Fibroblast of lung (primary cell): ENCODE data around the gene METTL21C. TPM values are rescaled to one million over a fixed set of nuclear protein-coding genes. Genes with fewer than 3 reads are reported as not detected.

Source experiments
- DNase-seq, 2 donors: peaks; one replicate each; pipeline versions ENCODE4 v3.0.0 to v3.0.0-alpha.2; 2010; ENCODE audit warnings: low read depth in 2 of 2
- H2AFZ ChIP-seq: 2 replicates; pipeline ENCODE4 v1.5.1; 2012; ENCODE audit warnings: low read length, control low read depth, inconsistent platforms
- H3K27ac ChIP-seq: 2 replicates; pipeline ENCODE4 v1.5.1; 2011; ENCODE audit warnings: low read length, control low read depth; ENCODE audit not compliant: insufficient read depth
- H3K27me3 ChIP-seq: 2 replicates; pipeline ENCODE4 v1.5.1; 2011; ENCODE audit warnings: mild to moderate bottlenecking, low read length; ENCODE audit not compliant: control insufficient read depth, insufficient read depth
- H3K36me3 ChIP-seq: 2 replicates; pipeline ENCODE4 v1.5.1; 2011; ENCODE audit warnings: low read length; ENCODE audit not compliant: control insufficient read depth, insufficient read depth
- H3K4me1 ChIP-seq: 2 replicates; pipeline ENCODE4 v1.5.1; 2011; ENCODE audit warnings: low read length; ENCODE audit not compliant: control insufficient read depth, insufficient read depth; ENCODE audit errors: extremely low read depth
- H3K4me2 ChIP-seq: 2 replicates; pipeline ENCODE4 v1.5.1; 2011; ENCODE audit warnings: low read length, control low read depth; ENCODE audit not compliant: insufficient read depth; ENCODE audit errors: extremely low read depth
- H3K4me3 ChIP-seq, 4 experiments: fragments of 200-600 bp in 1 of 4; sonication (generic) in 1 of 4; replicated peaks in 1 of 4; 2 replicates each; pipeline ENCODE4 v1.5.1; 2011 to 2016; ENCODE audit warnings: low read length in 4 of 4, low read depth in 3 of 4, mild to moderate bottlenecking in 3 of 4, control low read depth in 2 of 4, inconsistent platforms in 1 of 4, mixed read lengths in 1 of 4; ENCODE audit not compliant: insufficient read depth in 1 of 4; ENCODE audit errors: control extremely low read depth in 1 of 4
- H3K79me2 ChIP-seq: 2 replicates; pipeline ENCODE4 v1.5.1; 2012; ENCODE audit warnings: mild to moderate bottlenecking, low read length, inconsistent platforms; ENCODE audit not compliant: control insufficient read depth, insufficient read depth
- H3K9ac ChIP-seq: 2 replicates; pipeline ENCODE4 v1.5.1; 2011; ENCODE audit warnings: mild to moderate bottlenecking, low read length, control low read depth; ENCODE audit not compliant: insufficient read depth
- H3K9me3 ChIP-seq: 2 replicates; pipeline ENCODE4 v1.5.1; 2012; ENCODE audit warnings: low read depth, low read length; ENCODE audit not compliant: control insufficient read depth, insufficient read depth
- H4K20me1 ChIP-seq: 2 replicates; pipeline ENCODE4 v1.5.1; 2011; ENCODE audit warnings: low read length; ENCODE audit not compliant: control insufficient read depth, insufficient read depth; ENCODE audit errors: extremely low read depth
- EZH2 ChIP-seq: IDR thresholded peaks from 2 replicates; pipeline ENCODE4 v1.5.1; 2012; ENCODE audit warnings: low read length, control low read depth, mild to moderate bottlenecking; ENCODE audit errors: missing control alignments
- polyA plus RNA-seq, 2 donors: library from polyadenylated mRNA; depleted of rRNA in 1 of 2; stranded (reverse) in 1 of 2; unstranded in 1 of 2; fragments of >200 nt; gene quantifications; 2 replicates each; pipeline ENCODE4 v1.2.1, GENCODE V29; 2011 to 2012; ENCODE audit warnings: missing spikeins in 1 of 2
- total RNA-seq: library from RNA; depleted of rRNA; stranded (reverse); fragments of >200 nt; gene quantifications from 2 replicates; pipeline ENCODE4 v1.2.1, GENCODE V29; 2014
- TF ChIP-seq, protein P1 (sequence below), 2 donors: IDR thresholded peaks in 1 of 2; conservative IDR thresholded peaks in 1 of 2; 1 replicate in 1 of 2; 2 replicates in 1 of 2; pipeline ENCODE4 v1.5.1; 2011 to 2012; ENCODE audit warnings: low read length in 2 of 2, control low read depth in 1 of 2, inconsistent platforms in 1 of 2, low read depth in 1 of 2, mild to moderate bottlenecking in 1 of 2

The METTL21C gene
- total and polyA plus RNA-seq, 2 donors (not counting 1 experiment from before 2014, with no cell fraction given) = 0.17 TPM; not detected in 1

DNA sequence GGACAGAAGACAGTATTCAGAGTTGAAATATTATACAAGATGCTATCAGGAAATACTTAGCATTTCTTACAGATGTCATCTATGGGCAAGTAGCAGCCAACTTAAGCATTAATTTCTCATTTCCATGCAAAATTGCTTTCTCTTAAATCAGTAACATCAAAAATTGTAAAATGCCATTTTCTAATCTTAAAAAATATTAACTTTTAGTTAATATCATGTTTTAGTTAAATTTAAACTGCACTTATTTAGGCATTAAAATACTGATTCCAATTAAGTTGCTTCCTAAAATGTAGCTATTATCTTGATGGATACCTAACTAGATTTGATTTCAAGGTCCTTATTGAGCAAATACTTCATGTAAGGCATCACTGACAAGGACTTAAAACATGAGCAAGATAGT, 27.8 kb downstream of the METTL21C start:
- H3K4me3 ChIP-seq = no peak overlapping the region
- H3K27me3 ChIP-seq = no peaks in the 10 kb centered on the region
- TF ChIP-seq, protein P1, sequence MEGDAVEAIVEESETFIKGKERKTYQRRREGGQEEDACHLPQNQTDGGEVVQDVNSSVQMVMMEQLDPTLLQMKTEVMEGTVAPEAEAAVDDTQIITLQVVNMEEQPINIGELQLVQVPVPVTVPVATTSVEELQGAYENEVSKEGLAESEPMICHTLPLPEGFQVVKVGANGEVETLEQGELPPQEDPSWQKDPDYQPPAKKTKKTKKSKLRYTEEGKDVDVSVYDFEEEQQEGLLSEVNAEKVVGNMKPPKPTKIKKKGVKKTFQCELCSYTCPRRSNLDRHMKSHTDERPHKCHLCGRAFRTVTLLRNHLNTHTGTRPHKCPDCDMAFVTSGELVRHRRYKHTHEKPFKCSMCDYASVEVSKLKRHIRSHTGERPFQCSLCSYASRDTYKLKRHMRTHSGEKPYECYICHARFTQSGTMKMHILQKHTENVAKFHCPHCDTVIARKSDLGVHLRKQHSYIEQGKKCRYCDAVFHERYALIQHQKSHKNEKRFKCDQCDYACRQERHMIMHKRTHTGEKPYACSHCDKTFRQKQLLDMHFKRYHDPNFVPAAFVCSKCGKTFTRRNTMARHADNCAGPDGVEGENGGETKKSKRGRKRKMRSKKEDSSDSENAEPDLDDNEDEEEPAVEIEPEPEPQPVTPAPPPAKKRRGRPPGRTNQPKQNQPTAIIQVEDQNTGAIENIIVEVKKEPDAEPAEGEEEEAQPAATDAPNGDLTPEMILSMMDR (conservative IDR thresholded peaks at IDR 0.05 in 1 of 2, IDR thresholded peaks at IDR 0.05 in 1 of 2; ENCODE audit: low read depth in 1 of 2, low read length in 2 of 2) = no peak
- no peak for TF ChIP-seq EZH2
- H3K36me3 ChIP-seq = peaks cover 4% of the 10 kb centered on the region
- H4K20me1 ChIP-seq = no peaks in the 10 kb centered on the region
- no peaks in the 10 kb centered on the region for H3K4me1 ChIP-seq
- H2AFZ ChIP-seq = no peak overlapping the region
- no peak overlapping the region for H3K27ac ChIP-seq
- no peaks in the 10 kb centered on the region for H3K79me2 ChIP-seq
- H3K9me3 ChIP-seq = no peaks in the 10 kb centered on the region
- DNase-seq = no peak
- no peak overlapping the region for H3K4me2 ChIP-seq
- H3K9ac ChIP-seq = no peak overlapping the region

DNA sequence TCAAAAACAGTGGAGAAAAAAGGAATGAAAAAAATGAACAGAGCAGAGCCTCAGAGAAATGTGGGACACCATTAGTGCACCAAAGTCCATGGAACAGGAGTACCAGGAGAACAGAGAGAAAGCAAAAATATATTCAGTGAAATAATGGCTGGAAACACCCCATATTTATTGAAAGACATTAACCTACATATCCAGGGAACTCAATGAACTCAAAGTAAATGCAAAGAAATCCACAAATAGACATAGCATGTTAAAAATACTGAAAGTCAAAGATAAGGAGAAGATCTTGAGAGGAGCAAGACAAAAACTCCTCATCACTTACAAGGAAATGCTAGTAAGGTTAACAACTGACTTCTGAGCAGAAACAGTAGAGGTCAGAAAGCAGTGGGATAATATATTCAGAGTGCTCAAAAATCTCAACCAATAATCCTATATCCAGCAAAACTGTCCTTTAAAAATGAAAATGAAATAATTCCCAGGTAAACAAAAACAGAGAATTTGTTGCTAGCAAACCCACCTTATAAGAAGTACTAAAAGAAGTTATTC, 35.6 kb downstream of the METTL21C start:
- peaks cover 7% of the 10 kb centered on the region for H3K36me3 ChIP-seq
- DNase-seq = no peak
- no peak overlapping the region for H3K4me2 ChIP-seq
- no peaks in the 10 kb centered on the region for H3K4me1 ChIP-seq
- no peaks in the 10 kb centered on the region for H4K20me1 ChIP-seq
- no peak overlapping the region for H3K9ac ChIP-seq
- H2AFZ ChIP-seq = no peak overlapping the region
- H3K9me3 ChIP-seq = no peaks in the 10 kb centered on the region
- no peaks in the 10 kb centered on the region for H3K27me3 ChIP-seq
- H3K4me3 ChIP-seq = no peak overlapping the region
- H3K27ac ChIP-seq = no peak overlapping the region
- no peak for TF ChIP-seq EZH2
- H3K79me2 ChIP-seq = no peaks in the 10 kb centered on the region

DNA sequence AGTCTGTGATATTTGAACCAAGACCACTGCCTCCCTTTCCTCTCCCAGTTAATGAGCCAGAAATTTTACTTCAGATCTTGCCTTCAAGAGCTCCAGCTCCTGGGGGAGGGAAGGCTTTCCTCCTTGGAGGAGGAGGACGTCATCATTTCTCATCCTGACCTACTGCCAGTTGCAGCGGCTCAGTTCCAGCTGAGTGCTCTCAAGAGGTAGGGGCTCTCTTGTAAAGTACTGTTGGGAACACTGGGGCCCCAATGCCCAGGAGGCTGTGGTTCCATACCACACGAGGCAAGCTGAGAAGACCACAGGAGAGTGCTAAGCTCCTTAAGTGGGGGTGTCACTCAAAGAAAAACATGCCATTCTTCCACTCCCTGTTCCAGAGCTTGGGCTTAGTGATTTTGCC, 36.2 kb downstream of the METTL21C start:
- Histone ChIP-seq H3K27ac (no peak overlapping the region), H3K36me3 (peaks cover 7% of the 10 kb centered on the region), H2AFZ (no peak overlapping the region)

More for the DNA sequence above, 36.2 kb downstream of the METTL21C start:
- DNase-seq = peak in 1 of 2 donors; percentile 41
- Histone ChIP-seq H3K27me3 (no peaks in the 10 kb centered on the region), H4K20me1 (no peaks in the 10 kb centered on the region), H3K9ac (no peak overlapping the region), H3K9me3 (no peaks in the 10 kb centered on the region), H3K79me2 (no peaks in the 10 kb centered on the region), H3K4me3 (no peak overlapping the region), H3K4me2 (no peak overlapping the region), H3K4me1 (no peaks in the 10 kb centered on the region)
- TF ChIP-seq, protein P1 (conservative IDR thresholded peaks at IDR 0.05 in 1 of 2, IDR thresholded peaks at IDR 0.05 in 1 of 2; ENCODE audit: low read depth in 1 of 2, low read length in 2 of 2) = no peak
- no peak for TF ChIP-seq EZH2
